PC-9 (cell line): ENCODE results near the gene FH. TPM values are rescaled to one million over a fixed set of nuclear protein-coding genes. Genes with fewer than 3 reads are reported as not detected.

Source experiments
- BruUV-seq: library from RNA; stranded (reverse); fragments of 400-500 nt; replicated peaks from 2 replicates; lab custom pipeline; 2021; lab: Mats Ljungman, UMichigan
- CTCF ChIA-PET: fragments of 300-600 bp; sonication (Branson Sonifier 250); formaldehyde crosslinking; loops from one replicate; lab custom pipeline; 2022; ENCODE audit warnings: antibody characterized with exemption; lab: Charles Lee
- POLR2A ChIA-PET: fragments of 300-600 bp; sonication (Branson Sonifier 250); formaldehyde crosslinking; loops from one replicate; lab custom pipeline; 2022; ENCODE audit warnings: antibody characterized with exemption; ENCODE audit not compliant: unreplicated experiment; lab: Charles Lee
- DNase-seq, 2 experiments: peaks; one replicate each; pipeline versions ENCODE4 v3.0.0 to v3.0.0-alpha.2; 2015 to 2022; ENCODE audit warnings: mixed read lengths in 1 of 2
- H2AFZ ChIP-seq: fragments of 200-600 bp; sonication (generic); 2 replicates; pipeline ENCODE4 v1.8.1; 2017; ENCODE audit warnings: antibody characterized with exemption
- H3F3A ChIP-seq: fragments of 200-600 bp; sonication (generic); 2 replicates; pipeline ENCODE4 v1.8.1; 2017; ENCODE audit warnings: antibody characterized with exemption, mild to moderate bottlenecking, low read depth; ENCODE audit not compliant: insufficient read depth
- H3K27ac ChIP-seq: fragments of 200-600 bp; sonication (generic); 2 replicates; pipeline ENCODE4 v1.6.1; 2016; ENCODE audit warnings: mixed run types
- H3K27me3 ChIP-seq: fragments of 200-600 bp; sonication (generic); 2 replicates; pipeline ENCODE4 v1.6.1; 2016; ENCODE audit warnings: low read depth, mixed run types; ENCODE audit not compliant: insufficient read depth
- H3K36me3 ChIP-seq: fragments of 200-600 bp; sonication (generic); 2 replicates; pipeline ENCODE4 v1.6.1; 2016; ENCODE audit warnings: low read depth, mixed run types
- H3K4me1 ChIP-seq: fragments of 200-600 bp; sonication (generic); replicated peaks from 2 replicates; pipeline ENCODE4 v1.6.1; 2016; ENCODE audit warnings: mixed run types; ENCODE audit not compliant: insufficient read depth
- H3K4me2 ChIP-seq: fragments of 200-600 bp; sonication (generic); 2 replicates; pipeline ENCODE4 v1.6.1; 2017; ENCODE audit warnings: mixed run types
- H3K4me3 ChIP-seq: fragments of 200-600 bp; sonication (generic); 2 replicates; pipeline ENCODE4 v1.6.1; 2016; ENCODE audit warnings: mixed run types
- H3K79me2 ChIP-seq: fragments of 200-600 bp; sonication (generic); 2 replicates; pipeline ENCODE4 v1.6.1; 2017; ENCODE audit warnings: low read depth, mixed run types
- H3K9me2 ChIP-seq: fragments of 200-600 bp; sonication (generic); 2 replicates; pipeline ENCODE4 v1.8.1; 2017; ENCODE audit warnings: mild to moderate bottlenecking; ENCODE audit not compliant: insufficient read depth
- H3K9me3 ChIP-seq: fragments of 200-600 bp; sonication (generic); 2 replicates; pipeline ENCODE4 v1.8.1; 2016; ENCODE audit warnings: low read depth; ENCODE audit not compliant: insufficient read depth
- H4K20me1 ChIP-seq: fragments of 200-600 bp; sonication (generic); 2 replicates; pipeline ENCODE4 v1.8.1; 2017; ENCODE audit not compliant: insufficient read depth
- EZH2 ChIP-seq: fragments of 200-600 bp; sonication (generic); IDR thresholded peaks from 2 replicates; pipeline ENCODE4 v1.8.0; 2017; ENCODE audit warnings: antibody characterized with exemption, low read depth
- intact Hi-C: fragments of 100-400 bp; cut with micrococcal nuclease; formaldehyde crosslinking; loops from one replicate; pipeline ENCODE4 v1.10.0; 2022; ENCODE audit not compliant: unreplicated experiment
- total RNA-seq: library from RNA; stranded (reverse); gene quantifications from 2 replicates; pipeline ENCODE4 v1.2.3, GENCODE V29; 2021
- TF ChIP-seq, protein P1 (sequence below): fragments of 200-600 bp; sonication (generic); conservative IDR thresholded peaks from 2 replicates; pipeline ENCODE4 v1.6.1; 2017; ENCODE audit warnings: mixed run types, antibody characterized with exemption, mild to moderate bottlenecking, moderate library complexity

Gene FH
- total RNA-seq, 1 experiment from 2014 or later, result 88.3 TPM

DNA sequence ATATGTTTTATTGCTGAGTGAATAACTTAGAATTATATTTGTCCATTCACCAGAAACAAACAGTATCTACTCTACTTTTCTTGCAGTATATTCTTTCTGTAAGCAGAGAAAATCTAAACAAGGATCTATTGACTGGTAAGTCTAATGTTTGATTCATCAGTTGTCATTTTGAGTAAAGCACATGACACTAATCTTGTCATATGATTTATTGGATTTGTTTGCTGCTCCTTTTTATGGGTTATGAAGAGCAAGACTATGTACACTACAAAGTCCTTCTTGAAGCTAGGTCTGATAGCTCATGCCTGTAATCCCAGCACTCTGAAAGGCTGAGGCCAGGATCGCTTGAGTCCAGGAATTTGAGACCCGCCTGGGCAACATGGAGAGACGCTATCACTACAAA, 36.0 kb upstream of the FH start:
- ChIA-PET CTCF (interaction anchor here (0.6 kb wide), 1 partner anchor 399 kb away, joined by 4 read pairs; no protein-coding TSS in a partner anchor), POLR2A (no interaction called here)
- BruUV-seq, result no TSS peak
- no peaks in the 10 kb centered on the region for H3K27me3 ChIP-seq
- H3K4me2 ChIP-seq, result no peak overlapping the region
- no peaks in the 10 kb centered on the region for H4K20me1 ChIP-seq
- DNase-seq, result no peak
- intact Hi-C loops, result no loop called here
- no peak overlapping the region for H3K27ac ChIP-seq
- no peaks in the 10 kb centered on the region; the same call in none of the 2 replicates for H3K9me2 ChIP-seq
- H3F3A ChIP-seq, result no peaks in the 10 kb centered on the region
- H3K36me3 ChIP-seq, result no peaks in the 10 kb centered on the region
- peaks cover 10% of the 10 kb centered on the region; the same call in 1 of the 2 replicates for H3K4me1 ChIP-seq
- TF ChIP-seq, protein P1, sequence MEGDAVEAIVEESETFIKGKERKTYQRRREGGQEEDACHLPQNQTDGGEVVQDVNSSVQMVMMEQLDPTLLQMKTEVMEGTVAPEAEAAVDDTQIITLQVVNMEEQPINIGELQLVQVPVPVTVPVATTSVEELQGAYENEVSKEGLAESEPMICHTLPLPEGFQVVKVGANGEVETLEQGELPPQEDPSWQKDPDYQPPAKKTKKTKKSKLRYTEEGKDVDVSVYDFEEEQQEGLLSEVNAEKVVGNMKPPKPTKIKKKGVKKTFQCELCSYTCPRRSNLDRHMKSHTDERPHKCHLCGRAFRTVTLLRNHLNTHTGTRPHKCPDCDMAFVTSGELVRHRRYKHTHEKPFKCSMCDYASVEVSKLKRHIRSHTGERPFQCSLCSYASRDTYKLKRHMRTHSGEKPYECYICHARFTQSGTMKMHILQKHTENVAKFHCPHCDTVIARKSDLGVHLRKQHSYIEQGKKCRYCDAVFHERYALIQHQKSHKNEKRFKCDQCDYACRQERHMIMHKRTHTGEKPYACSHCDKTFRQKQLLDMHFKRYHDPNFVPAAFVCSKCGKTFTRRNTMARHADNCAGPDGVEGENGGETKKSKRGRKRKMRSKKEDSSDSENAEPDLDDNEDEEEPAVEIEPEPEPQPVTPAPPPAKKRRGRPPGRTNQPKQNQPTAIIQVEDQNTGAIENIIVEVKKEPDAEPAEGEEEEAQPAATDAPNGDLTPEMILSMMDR, result no peak
- no peak for TF ChIP-seq EZH2
- no peak overlapping the region for H3K4me3 ChIP-seq
- no peaks in the 10 kb centered on the region for H3K9me3 ChIP-seq
- H2AFZ ChIP-seq, result no peak overlapping the region
- H3K79me2 ChIP-seq, result no peaks in the 10 kb centered on the region

DNA sequence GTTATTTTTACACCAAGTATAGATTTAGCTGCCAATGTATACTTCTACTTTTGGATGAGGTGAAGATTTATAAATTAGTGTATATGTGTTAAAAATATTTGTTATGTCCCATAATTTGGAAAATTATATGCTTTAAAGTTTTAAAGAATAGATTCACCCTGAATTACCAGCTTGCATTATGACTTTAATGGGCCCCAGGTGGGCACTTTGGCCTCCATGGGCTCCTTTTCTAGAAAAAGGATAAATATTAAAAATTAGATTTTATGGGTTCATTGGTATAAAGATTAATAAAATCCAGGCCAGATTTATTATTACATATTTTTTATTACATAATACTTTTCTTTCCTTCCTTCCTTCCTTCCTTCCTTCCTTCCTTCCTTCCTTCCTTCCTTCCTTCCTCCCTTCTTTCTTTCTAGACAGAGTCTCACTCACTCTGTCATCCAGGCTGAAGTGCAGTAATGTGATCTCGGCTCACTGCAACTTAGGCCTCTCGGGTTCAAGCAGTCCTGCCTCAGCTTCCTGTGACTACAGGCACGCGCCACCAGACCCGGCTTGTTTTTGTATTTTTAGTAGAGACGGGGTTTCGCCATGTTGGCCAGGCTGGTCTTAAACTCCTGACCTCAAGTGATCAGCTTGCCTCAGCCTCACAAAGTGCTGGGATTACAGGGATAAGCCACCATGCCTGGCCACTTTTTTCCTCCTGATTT, 34.5 kb upstream of the FH start:
- Histone ChIP-seq H3K27ac (no peak overlapping the region), H3K9me2 (no peaks in the 10 kb centered on the region; the same call in 1 of the 2 replicates), H3K36me3 (no peaks in the 10 kb centered on the region), H2AFZ (no peak overlapping the region), H3K4me3 (no peak overlapping the region), H3K79me2 (no peaks in the 10 kb centered on the region), H3K4me1 (peaks cover 10% of the 10 kb centered on the region; the same call in 1 of the 2 replicates), H3F3A (no peaks in the 10 kb centered on the region), H3K4me2 (no peak overlapping the region), H3K27me3 (no peaks in the 10 kb centered on the region), H3K9me3 (no peaks in the 10 kb centered on the region), H4K20me1 (no peaks in the 10 kb centered on the region)
- CTCF ChIA-PET, result no interaction called here
- POLR2A ChIA-PET, result no interaction called here
- TF ChIP-seq EZH2, result no peak
- TF ChIP-seq, protein P1, result no peak
- BruUV-seq, result no TSS peak
- DNase-seq, result no peak
- intact Hi-C loops, result no loop called here

DNA sequence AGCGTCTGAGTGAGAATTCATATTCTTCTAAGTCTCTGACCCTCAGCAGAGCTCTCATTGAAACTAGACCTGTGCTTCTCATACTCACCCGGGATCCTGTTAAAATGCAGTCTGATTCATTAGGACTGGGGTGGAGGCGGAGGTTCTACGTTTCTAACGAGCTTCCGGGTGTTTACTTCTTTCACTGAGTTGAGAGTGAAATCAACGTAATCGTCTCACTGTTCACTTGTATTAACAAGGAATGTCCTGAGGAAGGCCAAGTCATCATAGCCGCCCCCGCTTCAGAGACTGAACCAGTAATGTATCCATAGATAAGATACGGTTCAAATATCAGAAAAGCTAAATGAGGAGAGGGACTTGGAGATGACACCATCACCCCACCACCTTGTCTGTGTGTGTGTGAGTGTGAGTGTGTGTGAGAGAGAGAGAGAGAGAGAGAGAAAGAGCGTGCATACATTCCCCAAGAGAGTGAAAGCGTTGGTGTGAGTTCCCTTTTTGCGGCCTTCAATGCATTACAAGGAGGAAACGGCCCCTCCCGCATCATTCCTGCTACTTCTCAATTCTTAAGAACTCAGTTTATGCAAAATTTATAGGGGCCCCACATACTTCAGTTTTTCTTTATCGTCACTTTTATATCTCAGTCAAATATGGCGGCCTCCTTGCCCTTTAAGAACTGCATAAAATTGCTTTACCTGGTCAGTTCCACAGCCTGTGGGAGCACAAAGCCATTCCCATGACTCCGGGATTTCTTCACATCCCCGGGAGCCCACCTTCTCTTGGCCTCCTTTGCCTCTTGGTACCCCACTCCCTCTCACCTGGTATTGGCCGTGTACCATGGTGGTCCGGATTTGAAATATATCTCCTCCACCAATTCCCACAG, 32.4 kb upstream of the FH start:
- no TSS peak for BruUV-seq
- Histone ChIP-seq H3K27ac (no peak overlapping the region), H3K9me3 (no peaks in the 10 kb centered on the region), H4K20me1 (no peaks in the 10 kb centered on the region), H3K4me1 (no peaks in the 10 kb centered on the region), H3K79me2 (no peaks in the 10 kb centered on the region), H2AFZ (no peak overlapping the region), H3K27me3 (no peaks in the 10 kb centered on the region), H3K36me3 (no peaks in the 10 kb centered on the region), H3F3A (no peaks in the 10 kb centered on the region), H3K4me2 (no peak overlapping the region), H3K9me2 (no peaks in the 10 kb centered on the region; the same call in 1 of the 2 replicates), H3K4me3 (no peak overlapping the region)
- no peak for DNase-seq
- POLR2A ChIA-PET, result no interaction called here
- CTCF ChIA-PET, result no interaction called here
- TF ChIP-seq, protein P1, result no peak
- no peak for TF ChIP-seq EZH2
- intact Hi-C loops, result no loop called here
